ENCODE data around the gene PDZD2. TPM values are rescaled to one million over a fixed set of nuclear protein-coding genes. Genes with fewer than 3 reads are reported as not detected.
"Not testable (repeated sequence)": the region's sequence is repeated elsewhere in the genome, so short reads cannot be mapped to it uniquely, and the experiment has no call there.

The PDZD2 gene
- total RNA-seq, 1 donor from 2014 or later, result 1.2 TPM

DNA sequence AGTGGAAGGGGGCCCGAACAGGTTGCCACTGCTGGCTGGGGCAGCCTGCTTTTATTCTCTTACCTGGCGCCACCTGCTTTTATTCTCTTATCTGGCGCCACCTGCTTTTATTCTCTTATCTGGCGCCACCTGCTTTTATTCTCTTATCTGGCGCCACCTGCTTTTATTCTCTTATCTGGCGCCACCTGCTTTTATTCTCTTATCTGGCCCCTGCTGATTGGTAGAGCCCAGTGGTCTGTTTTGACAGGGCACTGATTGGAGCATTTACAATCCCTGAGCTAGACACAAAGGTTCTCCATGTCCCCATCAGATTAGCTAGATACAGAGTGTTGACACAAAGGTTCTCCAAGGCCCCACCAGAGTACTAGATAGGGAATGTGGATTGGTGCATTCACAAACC lies 52.5 kb downstream of the PDZD2 start:
- not testable (repeated sequence) for DNase-seq (ENCODE audit: low read depth in 2 of 2)

- no peak for DNase-seq (ENCODE audit: low read depth in 2 of 2)
Measured at GRCh38 chr5:31692561-31693221, 53.8 kb downstream of the PDZD2 start.

- no peak for DNase-seq (ENCODE audit: low read depth in 2 of 2)
Measured at GRCh38 chr5:31698673-31699072, 59.7 kb downstream of the PDZD2 start.

GRCh38 chr5:31701642-31702299 lies 62.8 kb downstream of the PDZD2 start:
- DNase-seq (ENCODE audit: low read depth in 2 of 2), result no peak

GRCh38 chr5:31702712-31703111 lies 63.8 kb downstream of the PDZD2 start:
- DNase-seq (ENCODE audit: low read depth in 2 of 2), result no peak

DNA sequence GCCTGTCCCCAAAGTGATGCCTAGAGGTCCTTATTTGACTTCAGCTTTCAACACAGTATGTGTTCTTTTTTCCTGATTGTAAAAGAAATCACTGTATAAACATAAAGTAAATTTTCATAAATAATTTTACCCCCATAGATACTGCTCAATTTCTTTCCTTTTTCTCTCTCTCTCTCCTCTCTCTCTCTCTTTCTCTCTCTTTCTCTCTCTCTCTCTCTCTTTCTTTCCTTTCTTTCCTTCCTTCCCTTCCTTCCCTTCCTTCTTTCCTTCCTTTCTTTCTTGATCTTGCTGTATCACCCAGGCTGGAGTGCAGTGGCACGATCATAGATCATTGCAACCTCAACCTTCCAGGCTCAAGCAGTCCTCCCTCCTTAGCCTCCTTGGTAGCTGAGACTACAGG lies 64.8 kb downstream of the PDZD2 start:
- DNase-seq (ENCODE audit: low read depth in 2 of 2), result no peak

GRCh38 chr5:31706186-31706585 lies 67.3 kb downstream of the PDZD2 start:
- no peak for DNase-seq (ENCODE audit: low read depth in 2 of 2)

DNA sequence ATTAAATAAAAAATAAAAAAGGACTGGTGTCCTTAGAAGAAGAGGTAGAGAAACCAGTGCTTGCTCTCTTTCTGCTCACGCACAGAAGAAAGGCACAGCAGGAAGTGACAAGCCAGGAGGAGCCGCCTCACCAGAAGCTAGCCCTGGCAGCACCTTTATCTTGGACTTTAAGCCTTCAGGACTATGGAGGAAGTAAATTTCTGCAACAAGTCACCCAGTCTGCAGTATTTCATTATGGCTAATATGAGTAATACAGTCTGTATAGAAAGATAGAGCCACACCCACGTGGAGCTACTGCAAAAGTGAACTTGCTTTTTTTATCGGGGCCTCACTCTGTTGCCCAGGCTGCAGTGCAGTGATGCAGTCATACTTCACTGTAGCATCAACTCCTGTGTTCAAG lies 68.4 kb downstream of the PDZD2 start:
- no peak for DNase-seq (ENCODE audit: low read depth in 2 of 2)

DNA sequence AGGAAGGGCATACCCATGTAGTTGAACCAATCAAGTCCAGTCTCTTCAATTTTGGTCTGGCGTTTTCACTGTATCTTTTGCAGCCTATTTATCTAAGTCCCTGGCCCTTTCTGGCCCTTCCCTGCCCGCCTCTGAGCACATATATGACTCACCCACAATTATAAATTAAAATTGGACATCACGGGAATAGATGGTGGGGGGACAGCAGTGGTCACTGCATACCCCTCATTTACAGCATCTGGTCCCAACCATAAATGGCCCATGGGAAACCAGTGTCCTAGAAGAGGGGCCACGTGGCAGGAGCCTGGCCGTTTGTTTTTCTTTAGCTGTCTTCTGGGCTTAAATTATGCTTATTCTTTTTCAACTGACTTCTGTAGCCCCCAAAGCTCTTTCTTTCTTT lies 69.2 kb downstream of the PDZD2 start:
- no peak for DNase-seq (ENCODE audit: low read depth in 2 of 2)

GRCh38 chr5:31711363-31711762 lies 72.4 kb downstream of the PDZD2 start:
- DNase-seq (ENCODE audit: low read depth in 2 of 2), result no peak

DNA sequence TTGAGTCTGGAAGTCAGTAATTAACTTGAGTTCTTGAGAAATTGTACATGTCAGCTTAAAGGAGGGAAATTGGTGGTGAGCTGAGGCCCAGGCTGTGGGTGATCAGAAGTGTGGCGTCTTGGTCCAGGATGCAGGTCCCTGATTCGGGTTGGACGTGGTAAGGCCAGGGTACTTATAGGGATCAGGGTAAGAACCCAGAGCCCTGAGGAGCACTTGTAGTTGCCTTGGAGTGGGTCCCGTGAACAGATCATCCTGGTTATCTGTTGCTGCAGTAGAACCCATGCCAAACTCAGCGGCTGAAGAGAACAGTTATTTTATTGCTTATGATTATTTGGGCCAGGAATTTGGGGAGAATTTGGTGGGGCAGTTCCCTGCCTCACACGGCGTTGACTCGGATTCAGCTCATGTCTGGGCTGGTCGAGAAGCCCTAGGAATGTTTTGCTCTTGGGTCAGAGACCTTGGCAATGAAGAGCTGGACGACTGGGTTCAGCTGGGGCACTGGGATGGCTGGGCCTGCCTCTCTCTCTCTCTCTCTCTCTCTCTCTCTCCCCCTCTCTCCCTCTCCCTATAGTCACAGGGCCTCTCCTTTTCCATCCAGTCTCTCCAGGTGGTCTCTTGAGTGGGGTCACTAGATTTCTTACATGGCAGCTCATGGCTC lies 73.1 kb downstream of the PDZD2 start:
- no peak for DNase-seq (ENCODE audit: low read depth in 2 of 2)

GRCh38 chr5:31717561-31717960 lies 78.6 kb downstream of the PDZD2 start:
- DNase-seq (ENCODE audit: low read depth in 2 of 2), result no peak

- DNase-seq (ENCODE audit: low read depth in 2 of 2), result no peak
Measured at GRCh38 chr5:31720004-31720403, 81.1 kb downstream of the PDZD2 start.

DNA sequence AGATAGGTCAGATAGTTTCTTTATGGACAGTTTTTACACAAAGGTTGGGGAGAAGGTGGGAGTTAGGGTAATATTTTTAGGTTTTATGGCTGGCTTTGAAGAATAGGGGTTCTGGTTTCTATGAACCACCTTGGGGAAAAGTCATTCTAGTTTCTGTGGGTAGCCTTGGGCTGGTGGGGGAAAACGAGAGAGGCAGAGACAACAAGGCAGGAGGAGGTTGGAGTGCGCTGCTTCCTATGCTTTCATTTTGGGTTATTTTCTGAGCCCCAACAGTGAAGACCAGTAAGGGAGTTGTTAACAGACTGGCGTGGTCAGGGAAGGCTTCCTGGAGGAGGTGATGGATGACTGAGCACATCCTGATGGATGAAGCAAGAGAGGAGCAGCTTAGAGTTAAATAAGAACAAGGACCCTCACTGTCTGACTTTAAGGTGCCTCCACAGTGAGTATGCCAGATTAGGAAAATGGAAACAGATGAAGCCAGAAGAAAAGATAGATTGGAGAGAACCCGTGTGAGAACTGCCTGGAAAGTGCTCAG lies 81.9 kb downstream of the PDZD2 start:
- no peak for DNase-seq (ENCODE audit: low read depth in 2 of 2)

DNA sequence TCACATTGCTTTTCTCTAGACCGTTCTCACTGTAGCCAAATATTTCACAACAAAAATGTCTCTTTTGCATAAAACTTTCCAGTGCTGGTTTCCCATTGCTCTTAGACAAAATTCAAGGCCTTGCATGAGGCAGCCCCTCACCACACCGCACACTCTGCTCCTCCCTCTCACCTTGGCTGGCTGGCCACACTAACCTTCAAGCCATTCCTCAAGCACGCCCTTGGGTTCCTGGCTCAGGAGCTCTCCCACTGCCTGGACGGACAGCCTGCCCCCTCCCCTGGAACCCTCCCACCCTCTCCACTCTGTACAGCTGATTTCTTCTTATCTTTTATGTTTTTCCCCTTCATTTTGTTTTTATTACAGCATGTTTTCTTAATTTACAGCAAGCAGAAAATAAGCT lies 83.2 kb downstream of the PDZD2 start:
- DNase-seq (ENCODE audit: low read depth in 2 of 2), result no peak

DNA sequence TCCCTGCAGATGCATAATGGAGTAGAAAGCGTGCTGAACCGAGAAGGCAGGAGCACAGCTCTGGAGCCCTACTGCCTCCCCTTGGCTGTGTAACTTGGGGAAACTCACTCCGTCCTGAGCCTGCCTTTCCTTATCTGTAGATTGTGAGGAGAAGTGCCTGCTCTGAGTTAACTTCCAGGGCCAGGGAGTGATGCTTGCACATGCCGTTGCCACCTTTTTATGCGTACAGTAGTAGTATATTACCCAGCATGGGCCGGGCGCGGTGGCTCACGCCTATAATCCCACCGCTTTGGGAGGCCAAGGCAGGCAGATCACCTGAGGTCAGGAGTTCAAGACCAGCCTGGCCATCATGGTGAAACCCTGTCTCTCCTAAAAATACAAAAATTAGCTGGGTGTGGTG lies 87.1 kb downstream of the PDZD2 start:
- DNase-seq (ENCODE audit: low read depth in 2 of 2), result no peak

GRCh38 chr5:31726952-31727351 lies 88.0 kb downstream of the PDZD2 start:
- DNase-seq (ENCODE audit: low read depth in 2 of 2), result no peak

DNA sequence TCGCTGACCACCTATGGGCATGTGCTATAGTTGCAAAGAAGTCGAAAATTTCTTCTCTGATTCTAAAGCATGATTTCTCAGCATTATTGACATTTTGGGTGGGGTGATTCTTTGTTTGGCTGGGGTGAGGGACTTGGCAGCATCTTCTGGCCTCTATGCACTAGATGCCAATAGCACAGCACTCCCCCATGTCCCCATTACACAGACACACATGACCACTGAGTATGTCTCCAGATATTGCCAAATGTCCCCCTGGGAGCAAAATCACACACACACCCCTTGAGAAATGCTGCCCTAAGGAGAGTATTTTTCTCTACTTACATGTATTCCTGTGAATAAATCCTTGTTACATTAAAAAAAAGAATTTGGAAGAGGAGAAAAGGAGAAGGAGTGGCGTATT lies 89.1 kb downstream of the PDZD2 start:
- no peak for DNase-seq (ENCODE audit: low read depth in 2 of 2)

DNA sequence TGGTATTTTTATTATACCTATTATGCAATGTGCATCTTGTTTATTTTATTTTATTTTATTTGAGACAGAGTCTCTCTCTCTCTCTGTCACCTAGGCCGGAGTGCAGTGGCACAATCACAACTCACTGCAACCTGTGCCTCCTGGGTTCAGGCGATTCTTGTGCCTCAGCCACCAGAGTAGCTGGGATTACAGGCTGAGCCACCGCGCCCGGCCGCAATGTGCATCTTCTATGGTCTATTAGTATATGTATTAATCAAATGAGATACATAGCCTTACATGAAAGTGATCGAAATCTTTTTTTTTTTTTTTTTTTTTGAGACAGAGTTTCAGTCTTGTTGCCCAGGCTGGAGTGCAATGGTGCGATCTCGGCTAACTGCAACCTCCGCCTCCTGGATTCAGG lies 89.9 kb downstream of the PDZD2 start:
- not testable (repeated sequence) for DNase-seq (ENCODE audit: low read depth in 2 of 2)

- no peak for DNase-seq (ENCODE audit: low read depth in 2 of 2)
Measured at GRCh38 chr5:31730139-31730538, 91.2 kb downstream of the PDZD2 start.

DNA sequence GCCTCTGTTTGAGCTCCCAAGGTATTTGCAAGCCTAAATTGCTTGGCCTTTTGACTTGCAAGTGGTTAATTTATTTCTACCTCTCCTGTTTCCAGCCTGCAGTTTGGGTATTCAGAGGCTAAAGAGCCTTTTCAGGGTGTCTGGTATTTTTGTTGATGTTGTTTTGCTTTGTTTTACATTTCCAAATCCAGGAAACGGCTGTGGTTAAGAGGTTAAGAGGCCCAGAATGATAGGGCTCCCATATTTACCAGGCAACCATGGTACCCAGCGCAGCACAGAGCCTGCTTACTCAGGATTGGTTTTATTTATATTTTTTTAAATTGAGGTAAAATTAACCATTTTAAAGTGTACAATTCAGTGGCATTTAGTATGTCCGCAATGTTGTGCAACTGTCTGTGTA lies 92.1 kb downstream of the PDZD2 start:
- DNase-seq (ENCODE audit: low read depth in 2 of 2), result no peak

- DNase-seq (ENCODE audit: low read depth in 2 of 2), result no peak
Measured at GRCh38 chr5:31731710-31732301, 92.9 kb downstream of the PDZD2 start.
